Measurements from ENCODE around the gene NECAB2. TPM values are rescaled to one million over a fixed set of nuclear protein-coding genes. Genes with fewer than 3 reads are reported as not detected.

The NECAB2 gene
- total and polyA plus RNA-seq, 7 donors, result 0.34 to 3.1 (median 1.8) TPM; not detected in 4

- Histone ChIP-seq H3K4me3 (no peak overlapping the region), H3K4me1 (peaks cover 0 to 6% (median 3%) of the 10 kb centered on the region in 4 donors), H3K27ac (no peak overlapping the region), H3K27me3 (peaks cover 8 to 13% (median 13%) of the 10 kb centered on the region in 3 donors), H3K9me3 (peaks cover 0 to 2% (median 0%) of the 10 kb centered on the region in 4 donors), H3K36me3 (no peaks in the 10 kb centered on the region)
- intact Hi-C loops (cut with DNase I), result no loop called here
- no peak for DNase-seq
- TF ChIP-seq CTCF (IDR thresholded peaks at IDR 0.05) (no peak), POLR2A (IDR thresholded peaks at IDR 0.05) (no peak), EP300 (IDR thresholded peaks at IDR 0.05) (no peak), POLR2AphosphoS5 (IDR thresholded peaks at IDR 0.05) (no peak)
- 82 to 85% methylated on average over 10 of the region's 10 CpGs for WGBS, 2 donors
These were observed 5.0 kb downstream of the NECAB2 start for GRCh38 chr16:83973077-83973476.

- TF ChIP-seq POLR2A (IDR thresholded peaks at IDR 0.05) (no peak), CTCF (IDR thresholded peaks at IDR 0.05) (no peak), EP300 (IDR thresholded peaks at IDR 0.05) (no peak)
- no peak overlapping the region for H3K4me3 ChIP-seq
- H3K9me3 ChIP-seq, result peaks cover 0 to 8% (median 0%) of the 10 kb centered on the region in 4 donors
- H3K4me1 ChIP-seq, result peaks cover 0 to 3% (median 1%) of the 10 kb centered on the region in 4 donors
- H3K27ac ChIP-seq, result no peak overlapping the region
- no peaks in the 10 kb centered on the region for H3K36me3 ChIP-seq
- peaks cover 6 to 11% (median 10%) of the 10 kb centered on the region in 3 donors for H3K27me3 ChIP-seq
- DNase-seq, result no peak
- intact Hi-C loops (cut with DNase I), result no loop called here
- 83 to 85% methylated on average over 22 of the region's 22 CpGs for WGBS, 2 donors
These were observed 5.7 kb downstream of the NECAB2 start for GRCh38 chr16:83973581-83974385.

GRCh38 chr16:83974475-83974874, 6.4 kb downstream of the NECAB2 start:
- peaks cover 0 to 8% (median 0%) of the 10 kb centered on the region in 4 donors for H3K9me3 ChIP-seq
- H3K4me3 ChIP-seq, result no peak overlapping the region
- H3K27me3 ChIP-seq, result peaks cover 0 to 4% (median 3%) of the 10 kb centered on the region in 3 donors
- no peaks in the 10 kb centered on the region for H3K36me3 ChIP-seq
- TF ChIP-seq POLR2AphosphoS5 (IDR thresholded peaks at IDR 0.05) (no peak), POLR2A (IDR thresholded peaks at IDR 0.05) (no peak), CTCF (IDR thresholded peaks at IDR 0.05) (no peak), EP300 (IDR thresholded peaks at IDR 0.05) (no peak)
- no peak for DNase-seq
- H3K27ac ChIP-seq, result no peak overlapping the region
- WGBS, 2 donors, result 61 to 65% methylated on average over 7 of the region's 7 CpGs
- intact Hi-C loops (cut with DNase I), result no loop called here
- no peaks in the 10 kb centered on the region for H3K4me1 ChIP-seq

GRCh38 chr16:83975590-83976260, 7.7 kb downstream of the NECAB2 start:
- WGBS, 2 donors, result 80 to 81% methylated on average over 15 of the region's 15 CpGs
- intact Hi-C loops (cut with DNase I), result no loop called here

More at GRCh38 chr16:83975590-83976260, 7.7 kb downstream of the NECAB2 start:
- Histone ChIP-seq H3K9me3 (peaks cover 0 to 8% (median 0%) of the 10 kb centered on the region in 4 donors), H3K36me3 (no peaks in the 10 kb centered on the region), H3K27ac (no peak overlapping the region), H3K4me1 (no peaks in the 10 kb centered on the region), H3K4me3 (no peak overlapping the region), H3K27me3 (no peaks in the 10 kb centered on the region)
- TF ChIP-seq POLR2AphosphoS5 (IDR thresholded peaks at IDR 0.05) (no peak), CTCF (IDR thresholded peaks at IDR 0.05) (no peak), POLR2A (IDR thresholded peaks at IDR 0.05) (no peak), EP300 (IDR thresholded peaks at IDR 0.05) (no peak)
- DNase-seq, result no peak
